ENCODE results near the gene CIAO2B. TPM values are rescaled to one million over a fixed set of nuclear protein-coding genes. Genes with fewer than 3 reads are reported as not detected.

Gene CIAO2B
- total RNA-seq, 1 experiment from 2014 or later = 83.0 TPM

GRCh38 chr16:66899310-66899944 is 34.8 kb downstream of the CIAO2B start:
- Mint-ChIP-seq H3K27me3 (ENCODE audit: low read depth) (peaks cover 7% of the 10 kb centered on the region), H3K9me3 (no peaks in the 10 kb centered on the region), H3K4me3 (no peak overlapping the region), H3K27ac (peak overlapping the region in 1 of 3 experiments; percentile 45; a peak in 1 of 7 replicates), H3K4me1 (peaks cover 12 to 13% of the 10 kb centered on the region in 2 experiments), H3K36me3 (ENCODE audit: insufficient read depth in 1 of 3, low read depth in 3 of 3) (no peaks in the 10 kb centered on the region)
- TF ChIP-seq, protein P1, sequence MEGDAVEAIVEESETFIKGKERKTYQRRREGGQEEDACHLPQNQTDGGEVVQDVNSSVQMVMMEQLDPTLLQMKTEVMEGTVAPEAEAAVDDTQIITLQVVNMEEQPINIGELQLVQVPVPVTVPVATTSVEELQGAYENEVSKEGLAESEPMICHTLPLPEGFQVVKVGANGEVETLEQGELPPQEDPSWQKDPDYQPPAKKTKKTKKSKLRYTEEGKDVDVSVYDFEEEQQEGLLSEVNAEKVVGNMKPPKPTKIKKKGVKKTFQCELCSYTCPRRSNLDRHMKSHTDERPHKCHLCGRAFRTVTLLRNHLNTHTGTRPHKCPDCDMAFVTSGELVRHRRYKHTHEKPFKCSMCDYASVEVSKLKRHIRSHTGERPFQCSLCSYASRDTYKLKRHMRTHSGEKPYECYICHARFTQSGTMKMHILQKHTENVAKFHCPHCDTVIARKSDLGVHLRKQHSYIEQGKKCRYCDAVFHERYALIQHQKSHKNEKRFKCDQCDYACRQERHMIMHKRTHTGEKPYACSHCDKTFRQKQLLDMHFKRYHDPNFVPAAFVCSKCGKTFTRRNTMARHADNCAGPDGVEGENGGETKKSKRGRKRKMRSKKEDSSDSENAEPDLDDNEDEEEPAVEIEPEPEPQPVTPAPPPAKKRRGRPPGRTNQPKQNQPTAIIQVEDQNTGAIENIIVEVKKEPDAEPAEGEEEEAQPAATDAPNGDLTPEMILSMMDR (conservative IDR thresholded peaks at IDR 0.05) = no peak
- Histone ChIP-seq H3K14ac (ENCODE audit: insufficient read depth, low read length) (no peak overlapping the region), H3K27me3 (ENCODE audit: insufficient read depth, low read length) (no peaks in the 10 kb centered on the region), H2AFZ (ENCODE audit: low read length) (no peak overlapping the region), H3K18ac (ENCODE audit: insufficient read length, low read depth, low read length) (no peak overlapping the region), H3K56ac (ENCODE audit: insufficient read length, low read depth, low read length) (no peak overlapping the region), H2BK20ac (ENCODE audit: low read depth, low read length, poor library complexity, severe bottlenecking) (no peak overlapping the region), H3K79me1 (ENCODE audit: insufficient read depth, low read depth, low read length, poor library complexity, severe bottlenecking) (no peaks in the 10 kb centered on the region), H3K4ac (ENCODE audit: low read depth, low read length) (no peak overlapping the region), H3K9ac (ENCODE audit: extremely low read depth, insufficient read length, low read length) (no peak overlapping the region), H3K23me2 (ENCODE audit: insufficient read length, low read depth, low read length, poor library complexity, severe bottlenecking) (no peaks in the 10 kb centered on the region), H3K9me3 (ENCODE audit: control insufficient read depth, low read depth, low read length) (no peaks in the 10 kb centered on the region), H3K4me1 (ENCODE audit: insufficient read depth, low read length) (no peaks in the 10 kb centered on the region), H2BK5ac (ENCODE audit: insufficient read length, low read length) (no peak overlapping the region), H3T11ph (ENCODE audit: low read length) (no peak overlapping the region), H2AK5ac (ENCODE audit: insufficient read length, low read length) (no peak overlapping the region), H2BK15ac (ENCODE audit: low read depth, low read length) (no peak overlapping the region), H3K79me2 (ENCODE audit: insufficient read depth, low read length) (no peaks in the 10 kb centered on the region), H4K5ac (ENCODE audit: insufficient read length, low read depth, low read length) (no peak overlapping the region), H3K27ac (ENCODE audit: insufficient read length, low read depth, low read length) (no peak overlapping the region), H4K91ac (ENCODE audit: insufficient read length, low read depth, low read length) (no peak overlapping the region), H4K8ac (replicated peaks; ENCODE audit: insufficient read length, low read depth, low read length) (no peak overlapping the region), H4K20me1 (ENCODE audit: control insufficient read depth, insufficient read depth, insufficient read length) (peaks cover 4% of the 10 kb centered on the region), H2BK120ac (ENCODE audit: low read depth, low read length, poor library complexity, severe bottlenecking) (no peak overlapping the region), H2BK12ac (ENCODE audit: insufficient read length, low read depth, low read length) (no peak overlapping the region), H3K4me2 (ENCODE audit: insufficient read depth, insufficient read length, low read length) (no peak overlapping the region), H3K23ac (ENCODE audit: insufficient read length, low read depth, low read length) (no peak overlapping the region)
- no peak for DNase-seq
- no CpG with 5 or more reads among the region's 6 CpGs for WGBS (ENCODE audit: extremely low coverage, insufficient read length, low lambda C conversion rate)
